HL-60 (cell line): Measurements from ENCODE around the gene SYNPO.

Experiments used
- DNase-seq, 2 experiments: peaks; one replicate each; pipeline ENCODE4 v3.0.0-alpha.2; 2010 to 2020; ENCODE audit warnings: low read depth in 1 of 2, low spot score in 1 of 2
- H3K27ac ChIP-seq: fragments of 250-450 bp; sonication (Bioruptor Pico); replicated peaks from 2 replicates; pipeline ENCODE4 v1.5.1; 2020; ENCODE audit warnings: mild to moderate bottlenecking, moderate library complexity
- H3K27me3 ChIP-seq: fragments of 250-450 bp; sonication (Bioruptor Pico); 2 replicates; pipeline ENCODE4 v1.5.1; 2021; ENCODE audit warnings: mild to moderate bottlenecking, moderate library complexity; ENCODE audit not compliant: insufficient read depth, poor library complexity, severe bottlenecking
- H3K4me3 ChIP-seq: replicated peaks from 2 replicates; pipeline ENCODE4 v1.5.1; 2011; ENCODE audit warnings: mild to moderate bottlenecking, control low read depth, low read length; ENCODE audit not compliant: insufficient read depth
- CTCF ChIP-seq: IDR thresholded peaks from one replicate; pipeline ENCODE4 v1.5.1; 2011; ENCODE audit warnings: low read length, control low read depth, inconsistent platforms; ENCODE audit not compliant: insufficient read depth
- GABPA ChIP-seq: IDR thresholded peaks from 2 replicates; pipeline ENCODE4 v1.6.1; 2012; ENCODE audit warnings: low read depth
- POLR2AphosphoS5 ChIP-seq: IDR thresholded peaks from 2 replicates; pipeline ENCODE4 v1.6.1; 2012; ENCODE audit warnings: low read depth
- SPI1 ChIP-seq: IDR thresholded peaks from 2 replicates; pipeline ENCODE4 v1.6.1; 2012; ENCODE audit warnings: low read depth, mild to moderate bottlenecking, borderline replicate concordance
- TF ChIP-seq, protein P1 (sequence below): IDR thresholded peaks from 2 replicates; pipeline ENCODE4 v1.6.1; 2012; ENCODE audit warnings: low read depth; ENCODE audit not compliant: insufficient replicate concordance

Gene SYNPO

DNA sequence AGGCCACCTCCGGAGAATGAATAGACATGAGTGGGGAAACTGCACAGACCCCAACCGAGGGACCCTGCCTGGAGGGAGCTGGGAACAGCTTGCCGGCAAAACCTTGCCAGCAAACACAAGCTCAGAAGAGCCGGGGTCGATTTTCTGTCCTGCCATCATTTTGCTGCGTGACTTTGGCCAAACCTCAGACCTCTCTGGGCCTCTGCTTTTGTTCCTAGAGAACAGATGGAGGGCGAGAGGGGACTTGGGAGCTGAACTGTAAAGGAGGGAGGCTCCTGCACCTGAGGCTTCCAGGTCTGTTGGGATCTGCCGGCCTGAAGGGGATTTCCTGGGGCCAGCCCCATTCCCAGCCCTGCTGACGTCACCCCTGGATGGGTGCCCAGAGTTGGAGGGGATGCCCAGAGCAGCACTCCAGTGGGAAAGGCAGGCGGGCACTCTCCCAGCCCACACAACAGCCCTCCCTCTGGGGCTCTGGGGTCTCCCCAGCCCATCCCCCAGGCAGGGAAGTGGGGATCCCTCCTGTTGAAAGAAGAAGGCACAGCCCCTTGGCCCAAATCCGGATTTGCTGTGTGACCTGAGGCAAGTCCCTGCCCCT, 40.4 kb upstream of the SYNPO start:
- Histone ChIP-seq H3K27me3 (no peaks in the 10 kb centered on the region), H3K4me3 (no peak overlapping the region), H3K27ac (no peak overlapping the region)
- no peak for DNase-seq
- TF ChIP-seq POLR2AphosphoS5: no peak
- no peak for TF ChIP-seq GABPA
- TF ChIP-seq, protein P1, sequence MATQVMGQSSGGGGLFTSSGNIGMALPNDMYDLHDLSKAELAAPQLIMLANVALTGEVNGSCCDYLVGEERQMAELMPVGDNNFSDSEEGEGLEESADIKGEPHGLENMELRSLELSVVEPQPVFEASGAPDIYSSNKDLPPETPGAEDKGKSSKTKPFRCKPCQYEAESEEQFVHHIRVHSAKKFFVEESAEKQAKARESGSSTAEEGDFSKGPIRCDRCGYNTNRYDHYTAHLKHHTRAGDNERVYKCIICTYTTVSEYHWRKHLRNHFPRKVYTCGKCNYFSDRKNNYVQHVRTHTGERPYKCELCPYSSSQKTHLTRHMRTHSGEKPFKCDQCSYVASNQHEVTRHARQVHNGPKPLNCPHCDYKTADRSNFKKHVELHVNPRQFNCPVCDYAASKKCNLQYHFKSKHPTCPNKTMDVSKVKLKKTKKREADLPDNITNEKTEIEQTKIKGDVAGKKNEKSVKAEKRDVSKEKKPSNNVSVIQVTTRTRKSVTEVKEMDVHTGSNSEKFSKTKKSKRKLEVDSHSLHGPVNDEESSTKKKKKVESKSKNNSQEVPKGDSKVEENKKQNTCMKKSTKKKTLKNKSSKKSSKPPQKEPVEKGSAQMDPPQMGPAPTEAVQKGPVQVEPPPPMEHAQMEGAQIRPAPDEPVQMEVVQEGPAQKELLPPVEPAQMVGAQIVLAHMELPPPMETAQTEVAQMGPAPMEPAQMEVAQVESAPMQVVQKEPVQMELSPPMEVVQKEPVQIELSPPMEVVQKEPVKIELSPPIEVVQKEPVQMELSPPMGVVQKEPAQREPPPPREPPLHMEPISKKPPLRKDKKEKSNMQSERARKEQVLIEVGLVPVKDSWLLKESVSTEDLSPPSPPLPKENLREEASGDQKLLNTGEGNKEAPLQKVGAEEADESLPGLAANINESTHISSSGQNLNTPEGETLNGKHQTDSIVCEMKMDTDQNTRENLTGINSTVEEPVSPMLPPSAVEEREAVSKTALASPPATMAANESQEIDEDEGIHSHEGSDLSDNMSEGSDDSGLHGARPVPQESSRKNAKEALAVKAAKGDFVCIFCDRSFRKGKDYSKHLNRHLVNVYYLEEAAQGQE: no peak
- TF ChIP-seq SPI1: no peak
- TF ChIP-seq CTCF: no peak

GRCh38 chr5:150600616-150601490, 39.6 kb upstream of the SYNPO start:
- Histone ChIP-seq H3K27ac (no peak overlapping the region), H3K27me3 (no peaks in the 10 kb centered on the region), H3K4me3 (no peak overlapping the region)
- DNase-seq: no peak
- TF ChIP-seq SPI1 (no peak), GABPA (no peak), CTCF (no peak), POLR2AphosphoS5 (no peak)
- TF ChIP-seq, protein P1: no peak

DNA sequence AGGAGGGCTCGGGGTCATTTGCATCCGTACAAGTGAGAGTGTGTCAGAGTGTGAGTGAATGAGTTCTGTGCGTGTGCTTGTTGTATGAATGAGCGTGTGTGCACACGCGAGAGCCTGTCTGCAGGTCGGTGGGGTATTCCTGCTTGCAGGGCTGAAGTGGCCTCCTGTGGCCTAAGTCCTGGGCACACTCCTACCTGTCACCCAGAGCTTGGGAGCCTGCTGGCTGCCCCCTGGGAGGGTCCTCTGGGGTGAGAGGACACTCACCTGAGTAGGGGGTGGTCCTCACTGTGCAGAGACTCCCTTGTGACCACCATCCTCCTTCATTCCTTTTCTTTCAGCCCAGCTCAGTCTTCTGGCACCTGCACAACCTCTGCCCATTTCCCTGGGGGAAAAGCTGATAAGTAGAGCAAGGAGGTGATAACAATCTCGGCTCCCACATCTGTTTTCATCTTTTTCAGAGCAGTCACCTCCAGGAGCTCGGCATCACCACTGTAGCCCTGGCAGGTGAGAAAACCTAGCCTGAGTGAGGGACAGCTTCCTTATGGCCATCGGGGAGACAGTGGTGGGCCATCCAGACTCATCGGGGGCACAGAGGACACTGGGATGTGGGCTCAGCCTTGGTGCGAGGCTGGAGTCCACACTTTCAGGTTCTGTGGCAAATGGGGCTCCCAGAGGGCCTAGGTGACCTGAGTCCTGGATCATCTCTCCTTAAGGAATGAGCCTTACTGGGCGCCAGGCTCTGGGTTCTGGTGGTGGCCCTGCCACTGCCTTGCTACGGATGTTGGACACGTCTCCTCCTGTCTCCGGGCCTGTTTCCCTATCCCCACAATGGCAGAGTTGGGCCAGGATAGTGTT, 38.7 kb upstream of the SYNPO start:
- no peak overlapping the region for H3K4me3 ChIP-seq
- H3K27me3 ChIP-seq: no peaks in the 10 kb centered on the region
- TF ChIP-seq GABPA (no peak), SPI1 (no peak), CTCF (no peak), POLR2AphosphoS5 (no peak)
- TF ChIP-seq, protein P1: no peak
- DNase-seq: no peak
- no peak overlapping the region for H3K27ac ChIP-seq
